ENCODE measurements around the gene ASCL5.
A peak's percentile ranks its signal among the peaks of the same experiment; 100 is the strongest.

Gene ASCL5

DNA sequence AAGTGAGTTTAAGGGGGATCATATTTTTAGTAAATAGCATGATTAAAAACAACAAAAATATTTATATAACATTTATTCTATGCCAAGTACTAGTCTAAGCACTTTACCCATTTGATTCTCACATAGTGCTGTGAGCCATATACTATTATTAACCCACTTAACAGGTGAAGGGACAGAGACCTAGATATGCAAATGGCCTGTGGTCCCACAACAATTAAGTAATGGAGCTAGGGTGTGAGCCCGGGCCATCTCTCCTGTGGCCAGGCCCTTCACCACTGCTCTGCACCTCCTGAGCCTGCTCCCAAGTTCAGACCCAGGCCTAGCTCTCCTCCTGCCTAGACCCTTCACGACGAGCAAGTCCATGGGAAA, 537 bp downstream of the ASCL5 start:
- TF ChIP-seq, protein P1, sequence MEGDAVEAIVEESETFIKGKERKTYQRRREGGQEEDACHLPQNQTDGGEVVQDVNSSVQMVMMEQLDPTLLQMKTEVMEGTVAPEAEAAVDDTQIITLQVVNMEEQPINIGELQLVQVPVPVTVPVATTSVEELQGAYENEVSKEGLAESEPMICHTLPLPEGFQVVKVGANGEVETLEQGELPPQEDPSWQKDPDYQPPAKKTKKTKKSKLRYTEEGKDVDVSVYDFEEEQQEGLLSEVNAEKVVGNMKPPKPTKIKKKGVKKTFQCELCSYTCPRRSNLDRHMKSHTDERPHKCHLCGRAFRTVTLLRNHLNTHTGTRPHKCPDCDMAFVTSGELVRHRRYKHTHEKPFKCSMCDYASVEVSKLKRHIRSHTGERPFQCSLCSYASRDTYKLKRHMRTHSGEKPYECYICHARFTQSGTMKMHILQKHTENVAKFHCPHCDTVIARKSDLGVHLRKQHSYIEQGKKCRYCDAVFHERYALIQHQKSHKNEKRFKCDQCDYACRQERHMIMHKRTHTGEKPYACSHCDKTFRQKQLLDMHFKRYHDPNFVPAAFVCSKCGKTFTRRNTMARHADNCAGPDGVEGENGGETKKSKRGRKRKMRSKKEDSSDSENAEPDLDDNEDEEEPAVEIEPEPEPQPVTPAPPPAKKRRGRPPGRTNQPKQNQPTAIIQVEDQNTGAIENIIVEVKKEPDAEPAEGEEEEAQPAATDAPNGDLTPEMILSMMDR (IDR thresholded peaks at IDR 0.05; ENCODE audit: control insufficient read depth, extremely low read depth, insufficient read depth): no peak
- no peak for DNase-seq (ENCODE audit: low read depth)
- H3K4me3 ChIP-seq (ENCODE audit: low read depth, low read length): no peak overlapping the region

DNA sequence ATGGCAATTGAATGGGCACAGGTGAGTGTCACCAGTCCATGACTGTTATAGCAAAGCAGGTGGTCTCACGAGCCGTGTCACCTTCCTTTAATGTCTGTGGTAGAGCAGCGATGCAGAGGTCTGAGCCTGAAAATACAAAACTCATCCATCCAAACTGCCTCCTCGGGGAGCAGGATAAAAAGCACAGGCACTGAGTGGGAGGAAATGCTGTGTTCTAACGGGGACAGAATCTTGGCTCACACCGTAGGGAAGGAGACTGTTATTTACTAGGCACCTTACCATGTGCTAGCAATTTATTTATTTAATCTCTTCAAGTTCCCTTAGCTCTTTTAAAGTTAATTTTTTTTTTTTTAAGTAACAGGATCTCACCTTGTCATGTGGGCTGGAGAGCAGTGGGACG, 1.2 kb downstream of the ASCL5 start:
- TF ChIP-seq, protein P1 (IDR thresholded peaks at IDR 0.05; ENCODE audit: control insufficient read depth, extremely low read depth, insufficient read depth): no peak

DNA sequence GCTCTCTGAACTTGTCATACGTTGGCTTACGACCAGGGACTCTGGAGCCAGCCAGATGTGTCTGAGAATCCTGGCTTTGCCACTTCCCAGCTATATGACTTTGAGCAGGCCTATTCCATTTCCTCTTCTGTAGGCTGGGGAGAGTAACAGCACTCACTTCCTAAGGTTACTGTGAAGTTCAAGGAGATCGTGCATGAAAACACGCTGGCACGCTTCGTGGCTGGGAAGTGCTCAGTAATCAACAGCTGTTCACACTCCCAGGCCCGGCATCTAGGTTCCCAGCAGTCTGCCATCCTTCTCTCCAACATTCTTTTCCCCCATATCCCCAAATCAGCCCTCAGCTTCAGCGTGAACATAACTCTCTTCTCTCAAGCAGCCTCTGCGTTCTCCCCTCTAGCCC, 2.0 kb downstream of the ASCL5 start:
- TF ChIP-seq, protein P1 (IDR thresholded peaks at IDR 0.05; ENCODE audit: control insufficient read depth, extremely low read depth, insufficient read depth): no peak
- DNase-seq (ENCODE audit: low read depth): no peak
- no peak overlapping the region for H3K4me3 ChIP-seq (ENCODE audit: low read depth, low read length)

More for the DNA sequence above, 1.2 kb downstream of the ASCL5 start:
- no peak overlapping the region for H3K4me3 ChIP-seq (ENCODE audit: low read depth, low read length)
- no peak for DNase-seq (ENCODE audit: low read depth)

DNA sequence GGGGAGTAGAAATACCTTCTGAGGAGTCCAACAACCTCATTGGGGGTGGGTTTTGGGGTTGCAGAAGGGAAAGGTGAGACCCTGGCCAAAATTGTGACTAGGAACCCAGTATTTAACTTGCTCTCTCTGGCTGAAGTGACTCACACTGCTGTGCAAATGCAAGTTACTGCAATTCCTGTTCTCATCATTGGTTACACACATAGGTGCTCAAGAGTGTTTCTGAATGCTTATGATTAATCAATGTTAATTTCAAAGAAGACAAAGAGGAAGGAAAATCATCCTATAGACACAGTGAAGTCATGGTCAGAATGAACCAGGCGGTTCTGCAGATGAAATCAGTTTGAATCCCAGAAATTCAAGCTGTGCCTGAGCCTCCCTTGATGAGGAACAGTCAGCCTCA, 3.1 kb downstream of the ASCL5 start:
- TF ChIP-seq, protein P1 (IDR thresholded peaks at IDR 0.05; ENCODE audit: control insufficient read depth, extremely low read depth, insufficient read depth): no peak
- H3K4me3 ChIP-seq (ENCODE audit: low read depth, low read length): no peak overlapping the region
- DNase-seq (ENCODE audit: low read depth): no peak

DNA sequence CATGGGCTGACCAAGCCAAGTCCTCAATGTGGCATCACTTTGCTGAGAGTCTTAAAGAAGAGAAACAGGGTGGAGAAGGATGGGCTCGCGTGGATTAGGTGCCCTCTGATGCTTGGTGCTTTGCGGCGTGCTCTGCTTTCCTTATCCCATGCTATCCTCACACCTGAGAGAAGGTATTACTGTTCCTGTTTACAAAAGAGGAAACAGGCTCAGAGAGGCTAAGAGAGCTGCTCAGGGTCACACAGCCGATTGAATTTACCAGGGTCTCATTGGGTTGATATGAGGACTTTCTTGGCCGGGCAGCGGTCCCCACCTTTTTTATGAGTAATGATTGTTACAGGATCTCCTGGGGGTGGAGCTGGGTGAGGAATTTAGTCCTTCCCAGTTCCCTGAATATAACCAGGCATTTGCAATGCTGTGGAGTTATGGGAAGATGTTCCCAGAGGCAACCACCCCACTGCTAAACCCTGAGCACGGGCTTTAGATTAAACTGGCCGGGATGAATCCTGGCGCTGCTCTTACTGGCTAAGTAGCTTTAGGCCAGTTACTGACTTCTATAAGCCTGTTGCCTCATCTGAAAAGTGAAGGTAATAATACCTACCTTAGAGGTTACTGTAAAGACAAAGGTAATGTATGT, 4.5 kb downstream of the ASCL5 start:
- H3K4me3 ChIP-seq (ENCODE audit: low read depth, low read length): no peak overlapping the region
- no peak for DNase-seq (ENCODE audit: low read depth)
- TF ChIP-seq, protein P1 (IDR thresholded peaks at IDR 0.05; ENCODE audit: control insufficient read depth, extremely low read depth, insufficient read depth): no peak

DNA sequence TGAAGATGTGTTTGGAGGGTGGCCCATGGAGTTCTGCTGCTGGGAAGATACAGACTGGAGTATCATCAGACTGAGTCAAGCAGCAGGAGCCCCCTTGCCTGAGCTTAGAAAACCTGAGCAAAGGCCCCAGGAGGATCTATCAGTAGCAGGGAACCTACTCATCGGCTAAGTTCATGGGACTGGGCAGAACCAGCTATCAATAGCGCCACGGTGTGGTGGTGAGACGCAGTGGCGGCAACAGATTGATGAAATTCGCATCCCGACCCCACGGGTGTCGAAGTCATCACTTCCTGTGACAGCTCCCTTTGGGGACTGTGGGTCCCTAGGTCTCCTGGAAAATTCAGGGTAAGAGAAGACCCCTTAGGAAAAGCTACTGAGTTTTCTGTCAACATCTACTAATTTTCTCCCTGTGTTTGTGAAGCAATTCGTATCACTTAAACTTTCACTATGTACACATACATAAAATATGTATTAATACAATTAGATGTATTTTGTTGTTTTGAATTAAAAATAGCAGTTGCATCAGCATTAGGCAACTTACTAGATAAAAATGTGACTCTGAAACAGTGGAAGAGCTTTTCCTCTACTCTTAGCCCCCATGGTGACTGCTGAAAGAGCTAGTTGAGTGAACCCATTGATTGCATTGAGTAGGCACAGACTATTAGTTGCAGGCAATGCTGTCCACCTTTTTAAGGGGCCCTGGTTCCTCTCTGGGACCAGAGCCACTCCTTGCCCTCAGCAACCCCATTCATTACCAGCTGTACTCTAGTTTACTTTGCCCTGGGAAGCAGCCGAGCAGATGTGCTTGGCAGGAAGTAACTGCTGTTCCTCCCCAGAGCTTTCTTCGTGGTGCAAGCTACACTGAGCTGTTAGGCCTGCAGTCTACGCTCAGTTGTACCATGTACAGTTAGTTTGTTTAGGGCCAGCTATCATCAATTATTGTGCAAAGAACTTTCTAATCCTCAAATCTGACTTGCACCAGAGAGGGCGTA, 7.5 kb downstream of the ASCL5 start:
- no peak for DNase-seq (ENCODE audit: low read depth)
- TF ChIP-seq, protein P1 (IDR thresholded peaks at IDR 0.05; ENCODE audit: control insufficient read depth, extremely low read depth, insufficient read depth): peak; percentile 57
- no peak overlapping the region for H3K4me3 ChIP-seq (ENCODE audit: low read depth, low read length)

All from LNCaP clone FGC (cell line).